ENCODE measurements around the gene NDE1.
"Not testable (repeated sequence)": the region's sequence is repeated elsewhere in the genome, so short reads cannot be mapped to it uniquely, and the experiment has no call there.

Gene NDE1

DNA sequence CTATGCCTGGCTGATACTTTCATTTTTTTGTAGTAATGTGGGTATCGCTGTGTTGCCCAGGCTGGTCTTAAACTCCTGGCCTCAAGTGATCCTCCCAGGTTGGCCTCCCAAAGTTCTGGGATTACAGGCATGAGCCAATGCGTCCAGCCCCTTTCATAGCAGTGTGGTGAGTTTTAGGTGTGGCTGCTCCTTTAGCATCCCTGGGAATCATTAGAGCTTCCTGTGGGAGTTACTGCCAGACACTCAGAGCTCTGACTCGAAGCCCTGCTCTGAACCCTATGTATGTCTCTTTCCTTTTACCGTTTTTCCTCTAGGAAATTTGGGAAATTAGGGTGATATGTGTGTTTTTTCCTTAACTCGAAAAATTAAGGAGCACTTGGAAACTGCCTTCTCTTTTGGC, 44.5 kb downstream of the NDE1 start:
- DNase-seq (ENCODE audit: low read depth in 2 of 2), result no peak

DNA sequence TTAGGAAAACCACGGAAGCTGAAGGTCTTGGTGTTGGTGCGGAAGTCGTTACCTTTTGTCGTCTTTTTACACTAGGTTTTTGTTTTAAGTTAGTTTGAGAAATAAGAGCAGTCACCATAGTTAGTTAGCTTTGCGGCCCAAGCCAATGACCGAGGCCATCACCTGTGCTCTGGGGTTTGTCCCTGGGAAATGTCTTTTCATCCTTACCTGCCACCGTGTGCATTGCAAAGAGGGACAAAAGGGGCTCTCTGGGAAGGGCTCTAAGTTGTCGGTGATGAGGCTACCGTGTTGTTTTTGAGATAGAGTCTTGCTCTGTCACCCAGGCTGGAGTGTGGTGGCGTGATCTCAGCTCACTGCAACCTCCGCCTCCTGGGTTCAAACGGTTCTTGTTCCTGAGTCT, 49.8 kb downstream of the NDE1 start:
- DNase-seq (ENCODE audit: low read depth in 2 of 2), result no peak

DNA sequence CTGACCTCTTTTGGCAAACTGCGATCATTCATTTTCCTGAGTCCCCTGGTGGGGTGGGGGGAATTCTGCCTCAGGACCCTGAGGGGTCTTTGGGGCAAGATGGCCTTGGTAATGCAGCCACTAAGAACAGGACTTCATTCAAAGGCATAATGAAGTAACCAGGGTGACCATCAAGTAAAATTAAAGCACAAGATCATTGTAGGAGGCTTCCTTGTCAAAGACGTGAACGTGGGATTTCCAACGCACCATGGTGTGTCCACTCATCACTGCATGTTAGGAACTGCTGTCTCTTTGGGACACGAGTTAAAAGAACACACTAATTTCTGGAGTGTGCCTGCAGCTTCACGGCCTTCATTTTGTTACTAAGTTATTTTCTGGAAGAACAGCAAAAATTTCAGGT, 51.3 kb downstream of the NDE1 start:
- DNase-seq (ENCODE audit: low read depth in 2 of 2), result no peak

DNA sequence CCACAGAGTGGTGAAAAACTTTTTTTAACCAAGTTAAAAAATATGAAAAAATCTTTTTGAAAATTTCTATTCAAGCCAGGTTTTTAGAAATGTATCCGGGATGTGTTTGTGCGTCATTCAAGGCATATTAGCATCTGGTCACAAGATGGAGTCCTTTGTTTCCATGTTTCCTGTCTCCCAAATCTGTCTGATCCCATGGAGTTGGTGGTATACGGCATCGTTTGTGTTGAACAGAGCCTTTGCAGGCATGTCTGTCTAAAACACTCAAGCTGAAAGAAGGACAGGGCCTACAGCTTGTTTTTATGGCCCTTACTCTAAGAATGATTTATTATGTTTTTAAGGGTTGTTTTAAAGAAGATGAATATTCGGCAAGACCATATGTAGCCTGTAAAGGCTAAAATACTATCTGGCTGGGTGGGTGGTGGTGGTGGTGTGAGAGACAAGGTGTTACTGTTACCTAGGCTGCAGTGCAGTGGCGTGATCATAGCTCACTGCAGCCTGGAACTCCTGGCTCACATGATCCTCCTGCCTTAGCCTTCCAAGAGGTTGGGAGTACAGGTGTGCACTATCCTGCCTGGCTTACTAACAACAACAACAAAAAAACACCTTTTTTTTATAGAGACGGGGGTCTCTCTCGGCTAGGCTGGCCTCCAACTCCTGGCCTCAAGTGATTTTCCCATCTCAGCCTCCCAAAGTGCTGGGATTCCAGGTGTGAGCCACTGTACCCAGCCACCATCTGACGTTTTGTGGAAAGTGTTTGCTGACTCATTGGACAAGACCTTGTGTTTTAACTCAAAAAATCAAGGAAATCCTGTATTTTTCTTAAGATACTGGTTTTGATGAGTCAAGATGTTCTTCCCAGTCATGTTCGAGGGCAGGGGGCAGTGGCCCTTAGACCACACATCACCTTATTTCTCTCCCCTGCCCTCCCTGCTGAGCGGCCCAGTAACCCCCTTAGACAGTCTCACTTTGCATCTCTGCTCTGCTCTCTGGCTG, 52.2 kb downstream of the NDE1 start:
- no peak for DNase-seq (ENCODE audit: low read depth in 2 of 2)

DNA sequence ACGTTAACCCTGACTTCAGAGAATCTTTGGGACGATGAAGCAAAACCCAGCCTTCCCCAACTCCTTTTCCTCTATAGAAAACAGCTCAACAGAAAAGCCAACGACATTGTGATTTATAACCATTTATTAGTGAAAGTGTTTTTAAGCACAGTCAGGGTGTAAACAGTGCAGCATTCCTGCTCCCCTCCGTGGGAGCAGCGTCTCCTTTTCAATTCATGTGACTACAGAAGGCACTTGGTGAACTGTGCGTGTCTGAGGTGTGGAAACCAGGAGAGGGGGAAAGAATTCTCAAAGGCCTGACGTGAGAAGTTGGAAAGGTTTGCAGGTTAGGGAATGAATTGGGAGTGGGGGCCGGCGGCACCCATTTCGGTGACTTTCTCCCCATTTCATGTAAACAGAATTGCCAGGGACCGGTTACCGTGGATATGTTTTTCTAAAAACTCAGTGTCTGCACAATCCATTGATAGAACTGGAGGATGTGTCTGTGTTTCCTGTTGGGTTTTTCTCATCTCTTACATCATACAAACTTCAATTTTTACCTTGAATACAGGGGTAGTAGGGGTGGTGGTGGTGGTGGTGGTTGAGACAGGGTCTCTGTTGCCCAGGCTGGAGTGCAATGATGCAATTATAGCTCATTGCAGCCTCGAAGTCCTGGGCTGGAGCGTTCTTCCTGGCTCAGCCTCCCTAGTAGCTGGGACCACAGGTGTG, 53.1 kb downstream of the NDE1 start:
- DNase-seq (ENCODE audit: low read depth in 2 of 2), result no peak

DNA sequence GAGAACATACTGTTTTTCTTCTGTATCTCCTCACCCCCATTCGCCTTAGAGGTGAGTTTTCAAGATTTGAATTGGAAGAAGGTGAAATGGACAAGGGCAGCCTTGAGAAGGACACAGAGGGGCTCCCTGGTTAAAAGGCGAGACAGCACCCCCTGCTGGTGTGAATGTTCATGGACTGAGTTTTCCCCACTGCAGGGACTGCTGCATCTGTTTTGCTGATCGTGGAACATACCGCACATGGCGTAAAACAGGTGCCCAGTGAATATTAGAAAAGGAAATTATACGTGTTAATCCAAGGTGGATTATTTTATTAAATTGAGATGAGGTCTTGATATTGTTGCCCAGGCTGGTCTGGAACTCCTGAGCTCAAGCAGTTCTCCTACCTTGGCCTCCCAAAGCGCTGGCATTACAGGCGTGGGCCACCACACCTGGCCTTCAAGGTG, 54.5 kb downstream of the NDE1 start:
- peak; percentile 55 to 60 for DNase-seq (ENCODE audit: low read depth in 2 of 2)

DNA sequence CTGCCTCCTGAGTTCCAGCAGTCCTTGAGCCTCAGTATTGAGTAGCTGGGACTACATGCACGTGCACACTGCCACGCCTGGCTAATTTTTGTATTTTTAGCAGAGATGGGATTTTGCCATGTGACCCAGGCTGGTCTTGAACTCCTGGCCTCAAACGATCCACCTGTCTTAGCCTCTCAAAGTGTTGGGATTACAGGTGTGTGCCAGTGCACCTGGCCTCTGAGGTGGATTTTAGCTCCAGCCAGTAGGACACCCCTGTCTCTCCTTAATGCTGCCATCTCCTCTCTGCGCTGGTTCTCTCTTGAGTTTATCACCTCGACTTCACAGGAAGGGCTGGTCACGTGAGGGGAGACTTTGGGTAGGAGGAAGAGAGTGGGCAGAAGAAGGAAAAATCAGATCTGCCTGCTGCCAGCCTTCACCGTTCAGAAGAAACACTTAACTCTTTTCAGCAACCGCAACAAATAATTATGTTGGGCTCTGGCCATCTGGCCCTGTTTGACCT, 55.1 kb downstream of the NDE1 start:
- no peak for DNase-seq (ENCODE audit: low read depth in 2 of 2)

DNA sequence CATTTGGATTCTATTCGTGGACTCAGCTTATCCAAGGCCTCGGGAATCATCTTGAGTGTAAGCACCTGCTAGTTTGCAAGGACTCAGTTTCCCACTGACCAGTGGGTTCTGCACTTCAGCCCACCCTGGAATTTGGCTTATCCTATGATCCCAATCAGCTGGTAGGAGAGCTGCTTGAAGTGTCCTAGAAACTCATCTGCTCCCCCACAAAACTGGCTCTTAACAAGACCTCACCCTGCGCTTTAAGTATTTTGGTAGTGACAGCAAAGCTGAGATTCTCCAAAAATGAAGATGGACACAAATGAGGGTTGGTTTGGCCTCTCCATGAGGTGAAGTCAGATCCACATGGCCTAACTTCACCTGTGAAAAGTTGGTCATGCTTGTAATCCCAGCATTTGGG, 57.3 kb downstream of the NDE1 start:
- no peak for DNase-seq (ENCODE audit: low read depth in 2 of 2)

DNA sequence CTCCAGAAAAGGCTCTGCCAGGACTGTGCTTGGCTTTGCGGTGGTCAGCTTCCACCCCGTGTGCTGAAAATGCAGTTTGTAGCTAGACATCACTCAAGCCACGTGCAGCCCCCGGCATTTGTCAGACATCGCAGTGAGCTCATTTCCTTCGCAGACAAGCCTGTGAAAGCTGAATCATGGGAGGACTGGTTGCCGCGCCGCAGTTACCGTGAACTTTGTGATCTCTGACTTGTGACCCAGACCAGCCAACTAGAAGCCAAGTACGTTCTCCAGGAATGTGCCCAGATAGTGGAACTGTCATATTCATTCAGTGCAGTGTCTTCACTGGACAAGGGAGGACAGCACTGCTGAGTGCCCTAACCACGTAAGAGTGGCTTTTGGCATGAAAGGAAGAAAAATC, 58.1 kb downstream of the NDE1 start:
- DNase-seq (ENCODE audit: low read depth in 2 of 2), result no peak

DNA sequence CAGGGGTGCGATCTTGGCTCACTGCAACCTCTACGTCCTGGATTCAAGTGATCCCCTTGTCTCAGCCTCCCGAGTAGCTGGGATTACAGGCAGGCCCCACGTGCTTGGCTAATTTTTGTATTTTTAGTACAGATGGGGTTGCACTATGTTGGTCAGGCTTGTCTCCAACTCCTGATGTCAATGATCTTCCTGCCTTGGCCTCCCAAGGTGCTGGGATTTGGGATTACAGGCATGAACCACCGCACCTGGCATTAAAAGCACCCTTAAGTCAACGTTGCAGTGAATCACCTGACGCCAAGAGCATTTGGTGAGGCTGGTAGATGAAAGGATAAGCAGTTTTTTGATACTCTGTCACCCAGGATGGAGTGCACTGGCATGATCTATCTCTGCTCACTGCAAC, 59.0 kb downstream of the NDE1 start:
- DNase-seq (ENCODE audit: low read depth in 2 of 2), result no peak

DNA sequence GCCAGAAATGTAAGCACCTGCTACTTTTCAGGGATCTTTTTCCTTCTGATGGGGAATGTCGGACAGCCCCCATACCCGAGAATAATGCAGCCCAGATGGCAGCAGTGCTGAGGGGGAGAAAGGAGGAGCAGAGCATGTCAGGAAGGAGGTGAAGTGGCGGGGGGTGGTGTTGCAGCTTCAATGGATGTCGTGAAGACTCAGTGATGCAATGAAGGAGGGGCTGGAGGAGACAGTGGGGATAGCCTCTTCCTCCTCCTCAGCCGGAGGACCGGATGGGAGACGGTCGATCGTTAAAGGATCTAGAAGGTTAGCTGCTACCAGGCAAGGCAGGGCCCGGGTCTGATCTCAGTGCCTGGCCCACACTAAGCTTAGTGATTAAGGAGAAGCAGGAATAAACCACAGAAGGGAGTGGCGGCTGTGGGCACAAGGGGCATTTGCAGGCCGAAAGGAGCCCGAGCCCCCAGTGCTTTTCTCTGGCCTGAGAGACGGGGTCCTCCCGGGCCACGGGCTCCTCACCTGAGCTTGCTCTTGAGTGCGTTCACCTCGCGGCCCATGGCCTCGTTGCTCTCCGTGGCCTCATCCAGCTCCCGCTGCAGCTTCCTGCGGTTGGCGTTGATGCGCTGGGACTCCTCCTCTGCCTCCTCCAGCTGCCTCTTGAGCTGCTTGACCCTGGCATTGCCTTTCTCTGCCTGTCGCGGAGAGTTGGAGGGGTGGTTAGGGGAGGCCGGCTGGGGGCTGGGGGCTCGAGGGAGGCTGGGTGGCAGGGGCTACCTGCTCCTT, 64.5 kb downstream of the NDE1 start:
- no peak for DNase-seq (ENCODE audit: low read depth in 2 of 2)

DNA sequence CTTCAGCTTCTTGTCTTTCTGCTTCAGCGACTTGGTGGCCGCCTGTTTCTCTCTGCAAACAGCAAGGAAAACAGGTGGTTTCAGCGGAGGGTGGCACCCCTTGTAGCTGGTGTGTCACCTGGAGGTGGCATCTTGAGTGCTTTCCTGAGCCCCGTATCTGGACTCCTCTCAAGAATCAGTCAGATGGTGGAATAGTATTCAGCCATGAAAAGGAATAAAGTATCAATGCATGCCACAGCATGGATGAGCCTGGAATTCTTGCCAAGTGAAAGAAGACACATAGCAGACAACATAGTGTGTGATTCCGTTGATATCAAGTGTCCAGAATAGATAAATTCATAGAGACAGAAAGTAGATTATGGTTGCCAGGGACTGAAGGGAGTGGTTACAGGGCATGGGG, 65.2 kb downstream of the NDE1 start:
- DNase-seq (ENCODE audit: low read depth in 2 of 2), result no peak

DNA sequence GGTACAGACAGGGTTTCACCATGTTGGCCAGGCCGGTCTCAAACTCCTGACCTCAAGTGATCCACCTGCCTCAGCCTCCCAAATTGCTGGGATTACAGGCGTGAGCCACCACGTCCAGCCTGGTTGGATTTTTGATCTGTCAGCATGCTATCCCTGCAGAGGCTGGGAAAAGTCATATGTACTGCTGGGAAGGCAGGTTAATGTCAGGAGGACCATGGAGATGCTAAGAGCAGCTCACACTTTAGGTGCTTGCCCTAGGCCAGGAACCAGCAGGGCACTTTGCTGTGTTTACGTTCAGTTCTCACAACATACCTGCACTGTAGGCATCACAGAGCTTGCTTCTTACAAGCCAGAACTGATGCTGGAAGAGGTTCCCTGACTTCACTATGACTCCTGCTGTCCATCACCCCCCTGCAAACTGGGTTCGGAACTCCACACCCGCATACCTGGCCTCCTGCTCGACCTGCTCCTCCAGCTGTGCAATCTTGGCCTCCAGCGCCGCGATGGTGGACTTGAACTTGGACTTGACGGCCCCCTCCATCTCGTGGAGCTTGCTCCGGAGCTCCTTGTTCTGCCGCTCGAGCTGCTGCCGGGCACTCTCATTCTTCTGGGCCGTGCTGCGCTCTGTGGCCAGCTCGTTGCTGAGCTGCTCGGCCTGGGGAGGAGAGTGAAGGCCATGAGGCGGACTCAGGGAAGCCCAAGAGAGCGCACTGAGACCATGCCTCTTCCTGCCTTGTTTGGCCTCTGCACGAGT, 66.8 kb downstream of the NDE1 start:
- DNase-seq (ENCODE audit: low read depth in 2 of 2), result no peak

DNA sequence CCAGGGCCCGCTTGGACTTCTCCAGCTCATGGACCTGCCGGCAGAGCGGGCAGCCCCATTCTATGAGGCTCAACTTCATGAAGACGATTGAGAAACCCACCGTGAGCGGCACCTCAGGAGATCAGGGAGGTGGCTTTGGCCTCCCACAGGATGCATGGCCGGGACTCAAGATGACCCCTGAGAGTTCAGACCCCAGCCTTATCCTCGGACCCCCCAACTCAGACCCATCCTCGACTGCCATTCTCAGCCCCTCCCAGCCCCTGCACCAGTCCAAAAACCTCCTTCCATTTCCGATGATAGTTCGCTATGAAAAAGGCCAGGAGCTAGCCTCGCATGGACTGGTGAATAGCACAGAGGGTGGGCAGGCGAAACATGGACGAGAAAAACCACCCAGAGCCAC, 71.0 kb downstream of the NDE1 start:
- DNase-seq (ENCODE audit: low read depth in 2 of 2), result no peak

DNA sequence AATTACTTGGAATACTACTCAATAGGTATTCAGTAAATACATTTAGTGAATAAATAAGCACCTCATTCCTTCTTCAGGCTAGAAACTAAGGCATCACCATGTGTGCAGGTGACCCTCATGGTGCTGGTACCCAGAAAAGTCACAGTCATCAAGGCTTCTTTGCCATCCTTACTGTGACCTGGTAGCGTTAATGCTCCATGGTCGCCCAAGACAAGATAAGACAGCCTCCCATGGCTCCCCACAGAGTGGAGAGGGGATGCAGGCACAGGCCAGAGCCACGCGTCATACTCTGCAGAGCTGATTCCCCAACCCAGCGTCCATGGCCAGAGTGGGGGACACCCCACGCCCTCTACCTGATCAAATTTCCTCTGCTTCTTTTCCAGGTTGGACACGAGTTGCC, 73.8 kb downstream of the NDE1 start:
- DNase-seq (ENCODE audit: low read depth in 2 of 2), result no peak

DNA sequence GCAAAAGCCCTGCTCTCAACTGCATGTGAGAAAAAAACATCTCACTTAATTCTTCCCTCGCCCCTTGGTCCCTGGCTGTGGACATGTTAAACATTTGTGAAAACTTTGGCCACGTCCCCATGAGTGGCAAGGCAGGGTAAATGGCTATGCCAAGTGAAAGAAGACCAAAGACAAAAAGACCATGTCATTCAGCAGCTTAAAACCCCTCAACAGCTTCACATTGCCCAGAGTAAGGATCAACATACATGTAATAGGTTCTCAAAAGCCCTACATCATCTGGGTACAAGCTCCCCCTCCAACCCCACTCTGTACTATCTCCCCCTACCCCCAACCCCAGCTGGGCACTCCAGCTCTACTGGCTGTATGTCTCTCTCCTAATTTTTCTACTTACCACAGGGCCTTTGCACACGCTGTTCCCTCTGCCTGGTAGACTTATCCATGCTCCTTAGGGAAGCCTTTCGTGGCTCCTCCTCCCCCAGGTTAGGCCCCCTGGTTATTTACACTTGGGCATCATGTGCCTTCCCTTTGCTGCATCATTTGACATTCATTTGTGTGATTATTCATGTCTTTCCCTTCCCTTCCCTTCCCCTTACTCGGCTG, 75.7 kb downstream of the NDE1 start:
- DNase-seq (ENCODE audit: low read depth in 2 of 2), result no peak

DNA sequence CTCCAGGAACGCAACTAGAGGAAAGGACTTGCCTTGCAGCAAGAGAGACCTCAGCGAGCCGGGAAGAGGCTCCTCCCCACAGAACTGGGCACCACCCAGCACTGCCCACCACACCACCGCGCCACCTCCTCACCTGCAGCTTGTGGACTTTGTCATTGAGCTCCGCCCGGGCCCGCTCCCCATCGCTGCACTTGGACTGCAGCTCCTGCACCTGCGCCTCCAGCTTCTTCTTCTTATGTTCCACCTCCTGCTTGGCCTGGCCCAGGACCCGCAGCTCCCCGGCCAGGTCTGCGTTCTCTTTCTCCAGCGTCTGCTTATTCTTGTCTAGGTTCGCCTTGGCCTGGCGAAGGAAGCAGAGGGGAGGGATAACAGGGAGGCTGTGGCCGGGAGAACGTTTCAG, 76.7 kb downstream of the NDE1 start:
- no peak for DNase-seq (ENCODE audit: low read depth in 2 of 2)

DNA sequence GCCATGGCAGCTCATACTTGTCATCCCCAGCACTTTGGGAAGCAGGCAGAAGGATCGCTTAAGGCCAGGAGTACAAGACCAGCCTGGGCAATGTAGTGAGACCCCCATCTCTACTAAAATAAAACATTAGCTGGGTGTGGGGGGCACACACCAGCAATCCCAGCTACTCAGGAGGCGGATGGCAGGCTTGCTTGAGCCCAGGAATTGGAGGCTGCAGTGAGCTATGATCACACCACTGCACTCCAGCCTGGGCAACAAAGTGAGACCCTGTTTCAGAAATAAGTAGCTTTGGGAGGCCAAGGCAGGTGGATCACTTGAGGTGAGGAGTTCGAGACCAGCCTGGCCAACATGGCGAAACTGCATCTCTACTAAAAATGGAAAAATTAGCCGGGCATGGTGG, 77.7 kb downstream of the NDE1 start:
- DNase-seq (ENCODE audit: low read depth in 2 of 2), result not testable (repeated sequence)

DNA sequence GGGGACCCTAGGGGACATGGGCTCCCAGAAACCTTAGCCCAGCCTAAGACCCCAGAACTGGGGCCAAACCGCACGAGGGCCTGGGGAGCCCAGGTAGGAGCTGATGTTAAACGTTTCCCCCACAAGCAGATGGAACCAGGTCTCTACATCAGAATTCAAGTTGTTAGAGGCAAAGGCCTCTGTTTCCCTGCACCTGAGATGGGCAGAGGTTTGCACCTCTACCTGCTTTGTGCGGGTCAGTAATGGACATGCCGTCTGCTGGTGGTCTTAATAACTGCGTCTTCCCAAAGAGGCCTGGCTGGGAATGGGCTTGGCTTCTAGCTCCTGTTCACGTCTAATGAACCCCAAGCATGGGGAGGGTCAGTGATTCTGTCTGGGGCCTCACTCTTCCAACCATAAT, 79.1 kb downstream of the NDE1 start:
- DNase-seq (ENCODE audit: low read depth in 2 of 2), result no peak

DNA sequence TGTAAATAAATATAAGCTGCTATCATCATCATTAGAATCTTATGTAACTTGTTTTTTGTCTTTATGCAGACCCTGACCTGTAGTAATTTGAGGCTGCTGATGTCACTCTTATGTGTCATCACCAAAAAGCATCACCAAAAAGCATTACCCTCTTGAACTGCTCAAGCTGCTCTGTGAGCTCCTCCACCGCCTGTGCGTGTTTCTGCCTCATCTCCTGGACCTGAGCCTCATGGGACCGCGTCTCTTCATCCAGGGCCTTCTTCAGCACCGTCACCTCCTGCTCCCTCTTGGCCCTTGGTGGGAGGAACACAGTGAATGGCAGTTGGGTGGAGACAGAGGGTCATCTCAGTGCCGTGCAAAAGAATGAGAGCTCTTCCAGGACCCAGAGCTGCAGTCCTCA, 82.4 kb downstream of the NDE1 start:
- no peak for DNase-seq (ENCODE audit: low read depth in 2 of 2)

DNA sequence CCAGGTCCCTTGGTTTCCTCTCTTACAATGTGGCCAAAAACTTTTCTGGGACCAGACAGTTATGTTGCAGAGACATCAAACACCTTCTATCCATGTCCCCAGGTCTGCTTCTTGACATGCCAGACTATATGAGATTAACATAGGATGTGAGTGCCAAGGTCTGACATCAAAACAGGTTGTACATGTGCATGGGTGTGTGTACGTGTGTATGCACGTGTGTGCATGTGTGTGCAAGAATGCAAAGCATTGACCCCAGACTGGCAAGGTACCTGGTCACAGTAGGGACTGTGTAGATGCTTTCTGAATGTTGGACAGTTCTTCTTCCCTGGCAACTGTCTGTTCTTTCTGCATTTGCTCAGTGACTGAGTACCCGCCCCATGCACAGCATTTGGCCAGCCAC, 85.6 kb downstream of the NDE1 start:
- DNase-seq (ENCODE audit: low read depth in 2 of 2), result no peak
